Putamen (tissue), 1 donor: Measurements from ENCODE around the gene C10orf105.

Experiments used
- DNase-seq: peaks from one replicate; pipeline ENCODE4 v3.0.0-alpha.2; 2016; ENCODE audit warnings: low spot score

The C10orf105 gene

GRCh38 chr10:71751515-71752224, 32.1 kb upstream of the C10orf105 start:
- no peak for DNase-seq

GRCh38 chr10:71750986-71751385, 31.4 kb upstream of the C10orf105 start:
- DNase-seq: no peak

- no peak for DNase-seq
These were observed 30.7 kb upstream of the C10orf105 start for GRCh38 chr10:71750124-71750841.

- no peak for DNase-seq
These were observed 29.8 kb upstream of the C10orf105 start for GRCh38 chr10:71749396-71749795.

GRCh38 chr10:71748671-71749191, 29.2 kb upstream of the C10orf105 start:
- DNase-seq: peak; percentile 44

GRCh38 chr10:71747551-71748523, 28.3 kb upstream of the C10orf105 start:
- DNase-seq: no peak

- DNase-seq: no peak
These were observed 27.5 kb upstream of the C10orf105 start for GRCh38 chr10:71747039-71747531.

GRCh38 chr10:71746344-71747037, 26.9 kb upstream of the C10orf105 start:
- no peak for DNase-seq

GRCh38 chr10:71745664-71746250, 26.2 kb upstream of the C10orf105 start:
- no peak for DNase-seq

GRCh38 chr10:71744897-71745663, 25.5 kb upstream of the C10orf105 start:
- no peak for DNase-seq

- no peak for DNase-seq
These were observed 24.3 kb upstream of the C10orf105 start for GRCh38 chr10:71743866-71744265.

- DNase-seq: no peak
These were observed 23.7 kb upstream of the C10orf105 start for GRCh38 chr10:71743089-71743838.

- DNase-seq: no peak
These were observed 22.9 kb upstream of the C10orf105 start for GRCh38 chr10:71742301-71743088.

- DNase-seq: no peak
These were observed 22.1 kb upstream of the C10orf105 start for GRCh38 chr10:71741671-71742070.

- no peak for DNase-seq
These were observed 21.5 kb upstream of the C10orf105 start for GRCh38 chr10:71741029-71741428.

- no peak for DNase-seq
These were observed 20.6 kb upstream of the C10orf105 start for GRCh38 chr10:71740069-71740653.

- no peak for DNase-seq
These were observed 19.9 kb upstream of the C10orf105 start for GRCh38 chr10:71739358-71739900.

GRCh38 chr10:71737834-71738197, 18.2 kb upstream of the C10orf105 start:
- no peak for DNase-seq
